OCI-LY7 (cell line): Measurements from ENCODE around the gene OVCA2.

ENCODE experiments used
- CTCF ChIP-seq: fragments of 200-600 bp; sonication (generic); conservative IDR thresholded peaks from 2 replicates; pipeline ENCODE4 v1.5.1; 2014; ENCODE audit warnings: mild to moderate bottlenecking, antibody characterized with exemption, low read length, moderate library complexity, mixed read lengths
- EZH2phosphoT487 ChIP-seq: fragments of 200-600 bp; sonication (generic); IDR thresholded peaks from 2 replicates; pipeline ENCODE4 v1.6.1; 2018; ENCODE audit warnings: low read depth, borderline replicate concordance, mild to moderate bottlenecking, mixed run types, antibody characterized with exemption, low read length, moderate library complexity, mixed read lengths

GRCh38 chr17:2037155-2037554, 4.7 kb upstream of the OVCA2 start:
- TF ChIP-seq EZH2phosphoT487 (no peak), CTCF (no peak)
